Measurements from ENCODE around the gene DIAPH2. TPM values are rescaled to one million over a fixed set of nuclear protein-coding genes. Genes with fewer than 3 reads are reported as not detected.

The DIAPH2 gene
- total RNA-seq, 1 donor from 2014 or later: 32.9 TPM

DNA sequence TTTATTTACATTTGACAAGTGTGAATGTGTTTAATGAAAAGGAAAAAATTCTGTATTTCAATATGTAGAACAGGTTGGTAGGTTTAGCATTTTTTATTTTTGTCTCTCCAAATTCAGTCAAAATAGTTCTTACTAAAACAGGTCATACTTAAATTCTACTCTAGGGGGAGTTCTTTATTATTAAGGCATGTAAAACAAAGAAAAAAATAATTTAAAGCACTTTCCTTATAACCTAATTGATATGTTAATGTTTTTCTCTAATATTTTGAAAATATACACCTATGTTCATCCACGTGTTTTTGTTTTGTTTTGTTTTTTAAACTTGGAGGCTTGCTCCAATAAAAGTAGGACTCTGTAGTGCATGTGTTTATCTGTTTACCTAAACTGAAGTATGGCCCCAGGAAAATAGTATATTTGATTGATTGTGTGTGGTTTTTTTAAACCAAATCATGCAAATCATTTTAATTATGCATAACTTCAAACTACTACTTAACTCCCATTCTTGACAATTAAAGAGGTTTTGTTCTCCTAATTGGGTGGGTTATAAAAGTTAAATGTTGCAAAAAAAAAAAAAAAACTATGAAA is 761.7 kb downstream of the DIAPH2 start:
- ATAC-seq (no peak), DNase-seq (no peak)
- H3K4me3 ChIP-seq: no peak overlapping the region
- H3K27ac ChIP-seq: no peak overlapping the region
- intact Hi-C loops (cut with DNase I): no loop called here
- H3K36me3 ChIP-seq: no peaks in the 10 kb centered on the region
- no peaks in the 10 kb centered on the region for H3K27me3 ChIP-seq
- H3K9me3 ChIP-seq: no peaks in the 10 kb centered on the region
- TF ChIP-seq, protein P1, sequence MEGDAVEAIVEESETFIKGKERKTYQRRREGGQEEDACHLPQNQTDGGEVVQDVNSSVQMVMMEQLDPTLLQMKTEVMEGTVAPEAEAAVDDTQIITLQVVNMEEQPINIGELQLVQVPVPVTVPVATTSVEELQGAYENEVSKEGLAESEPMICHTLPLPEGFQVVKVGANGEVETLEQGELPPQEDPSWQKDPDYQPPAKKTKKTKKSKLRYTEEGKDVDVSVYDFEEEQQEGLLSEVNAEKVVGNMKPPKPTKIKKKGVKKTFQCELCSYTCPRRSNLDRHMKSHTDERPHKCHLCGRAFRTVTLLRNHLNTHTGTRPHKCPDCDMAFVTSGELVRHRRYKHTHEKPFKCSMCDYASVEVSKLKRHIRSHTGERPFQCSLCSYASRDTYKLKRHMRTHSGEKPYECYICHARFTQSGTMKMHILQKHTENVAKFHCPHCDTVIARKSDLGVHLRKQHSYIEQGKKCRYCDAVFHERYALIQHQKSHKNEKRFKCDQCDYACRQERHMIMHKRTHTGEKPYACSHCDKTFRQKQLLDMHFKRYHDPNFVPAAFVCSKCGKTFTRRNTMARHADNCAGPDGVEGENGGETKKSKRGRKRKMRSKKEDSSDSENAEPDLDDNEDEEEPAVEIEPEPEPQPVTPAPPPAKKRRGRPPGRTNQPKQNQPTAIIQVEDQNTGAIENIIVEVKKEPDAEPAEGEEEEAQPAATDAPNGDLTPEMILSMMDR (IDR thresholded peaks at IDR 0.05): no peak
- no peaks in the 10 kb centered on the region for H3K4me1 ChIP-seq

DNA sequence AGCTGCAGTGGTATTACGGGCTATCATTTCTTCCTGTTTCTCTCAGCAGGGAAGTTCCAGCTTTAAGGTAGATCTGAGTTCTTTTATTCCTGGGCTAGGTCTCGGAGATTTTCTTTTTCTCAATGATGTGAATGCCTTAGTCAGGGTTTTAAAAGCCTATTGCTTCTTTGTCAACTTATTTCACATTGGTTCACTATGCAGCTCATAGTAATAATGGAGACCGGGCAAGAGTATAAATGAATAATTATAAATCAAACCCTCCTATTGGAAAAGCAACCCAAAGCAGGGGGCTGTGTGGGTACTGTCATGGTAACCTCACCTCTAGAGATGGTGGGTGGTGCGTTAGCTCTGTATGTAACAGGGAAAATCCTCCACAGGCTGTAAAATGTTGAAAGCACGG is 762.7 kb downstream of the DIAPH2 start:
- intact Hi-C loops (cut with DNase I): no loop called here
- no peaks in the 10 kb centered on the region for H3K4me1 ChIP-seq
- H3K9me3 ChIP-seq: no peaks in the 10 kb centered on the region
- TF ChIP-seq, protein P1 (IDR thresholded peaks at IDR 0.05): no peak
- no peaks in the 10 kb centered on the region for H3K36me3 ChIP-seq
- H3K4me3 ChIP-seq: no peak overlapping the region
- ATAC-seq: no peak
- H3K27me3 ChIP-seq: no peaks in the 10 kb centered on the region
- DNase-seq: no peak
- H3K27ac ChIP-seq: no peak overlapping the region

DNA sequence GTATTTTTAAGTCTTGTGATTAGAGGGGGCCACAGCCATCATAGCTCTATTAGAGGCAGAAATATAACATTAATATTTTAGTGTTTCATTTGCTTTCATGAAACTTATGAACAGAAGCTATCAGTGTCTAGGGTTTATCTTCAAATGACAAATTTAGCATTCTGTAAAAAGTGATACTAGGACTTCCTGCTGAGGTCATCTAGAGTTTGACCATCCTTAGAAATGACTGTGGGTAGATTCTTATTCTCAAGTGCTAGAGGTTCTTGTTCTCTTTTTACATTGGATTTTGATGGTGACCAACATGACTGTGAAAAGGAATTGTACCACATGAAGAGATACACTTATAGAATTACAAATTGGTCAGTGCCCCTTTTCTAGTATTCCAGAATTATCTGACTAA is 767.6 kb downstream of the DIAPH2 start:
- TF ChIP-seq, protein P1 (IDR thresholded peaks at IDR 0.05): no peak
- no peak for ATAC-seq
- intact Hi-C loops (cut with DNase I): no loop called here

DNA sequence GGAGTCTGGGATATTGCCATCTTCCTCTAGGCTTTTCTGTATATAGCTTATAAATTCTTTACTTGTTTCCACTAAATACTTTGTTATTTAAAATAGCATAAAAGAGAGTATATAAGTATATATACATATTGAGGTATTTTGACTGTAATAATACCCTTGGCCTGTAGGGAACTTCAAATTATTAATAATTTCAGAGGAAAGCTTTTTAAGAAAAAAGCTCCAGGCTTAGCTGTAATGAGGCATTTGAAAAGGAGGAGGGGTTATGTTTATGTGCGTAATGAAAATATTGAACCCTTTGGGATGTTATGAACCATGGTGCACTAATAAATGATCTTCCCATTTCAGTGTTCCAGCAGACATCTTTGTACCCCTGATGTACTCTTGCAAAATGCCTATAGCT is 777.1 kb downstream of the DIAPH2 start:
- Histone ChIP-seq H3K9me3 (no peaks in the 10 kb centered on the region), H3K27ac (no peak overlapping the region), H3K4me3 (no peak overlapping the region), H3K27me3 (no peaks in the 10 kb centered on the region), H3K36me3 (no peaks in the 10 kb centered on the region), H3K4me1 (no peaks in the 10 kb centered on the region)
- ATAC-seq: no peak
- TF ChIP-seq, protein P1 (IDR thresholded peaks at IDR 0.05): no peak
- DNase-seq: no peak
- intact Hi-C loops (cut with DNase I): no loop called here

More for the DNA sequence above, 767.6 kb downstream of the DIAPH2 start:
- Histone ChIP-seq H3K4me1 (no peaks in the 10 kb centered on the region), H3K9me3 (no peaks in the 10 kb centered on the region), H3K36me3 (no peaks in the 10 kb centered on the region), H3K4me3 (no peak overlapping the region), H3K27me3 (no peaks in the 10 kb centered on the region), H3K27ac (no peak overlapping the region)
- DNase-seq: no peak

DNA sequence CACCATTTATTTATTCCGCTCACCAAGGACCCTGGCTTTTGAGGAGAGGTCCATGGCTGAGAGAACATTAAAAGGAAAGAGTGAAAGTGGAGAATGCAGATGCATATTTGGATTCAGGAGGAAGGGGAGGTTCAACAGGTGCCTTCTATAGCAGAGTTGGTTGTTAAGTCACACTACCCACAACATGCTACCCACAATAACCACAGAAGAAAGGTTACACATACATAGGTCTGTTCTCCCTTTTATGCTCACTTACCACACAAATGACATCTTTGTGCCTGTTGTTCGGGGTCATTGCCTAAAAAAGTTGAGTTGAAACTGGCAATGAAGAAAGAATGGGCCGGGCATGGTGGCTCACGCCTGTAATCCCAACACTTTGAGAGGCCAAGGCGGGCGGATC is 786.4 kb downstream of the DIAPH2 start:
- Histone ChIP-seq H3K4me1 (no peaks in the 10 kb centered on the region), H3K4me3 (no peak overlapping the region), H3K27ac (no peak overlapping the region), H3K9me3 (no peaks in the 10 kb centered on the region), H3K27me3 (no peaks in the 10 kb centered on the region), H3K36me3 (no peaks in the 10 kb centered on the region)
- intact Hi-C loops (cut with DNase I): no loop called here
- DNase-seq (no peak), ATAC-seq (no peak)
- TF ChIP-seq, protein P1 (IDR thresholded peaks at IDR 0.05): no peak

DNA sequence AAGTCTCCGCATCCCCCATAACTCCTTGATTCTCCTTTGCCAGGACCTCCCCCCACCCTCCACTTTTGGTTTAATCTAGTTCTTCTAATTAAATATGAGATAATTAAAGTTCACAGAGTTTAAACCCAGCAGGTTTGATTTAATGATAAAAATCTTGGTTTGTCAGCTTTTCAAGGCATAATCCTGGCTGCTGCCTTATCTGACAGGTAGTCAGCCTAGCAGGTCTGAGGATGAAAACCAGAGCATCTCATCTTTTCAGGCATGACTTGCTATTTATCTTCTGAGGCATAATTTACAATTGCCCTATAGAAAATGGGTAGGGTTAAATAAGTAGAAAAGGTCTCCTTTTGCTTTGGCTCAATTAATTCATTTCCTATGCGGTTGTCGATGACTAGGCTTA is 790.3 kb downstream of the DIAPH2 start:
- H3K4me1 ChIP-seq: no peaks in the 10 kb centered on the region
- H3K4me3 ChIP-seq: no peak overlapping the region
- intact Hi-C loops (cut with DNase I): no loop called here
- H3K9me3 ChIP-seq: no peaks in the 10 kb centered on the region
- ATAC-seq: no peak
- H3K36me3 ChIP-seq: no peaks in the 10 kb centered on the region
- TF ChIP-seq, protein P1 (IDR thresholded peaks at IDR 0.05): no peak
- no peak for DNase-seq
- H3K27me3 ChIP-seq: no peaks in the 10 kb centered on the region
- H3K27ac ChIP-seq: no peak overlapping the region
